Measurements from ENCODE around the gene DCX.

Gene DCX

DNA sequence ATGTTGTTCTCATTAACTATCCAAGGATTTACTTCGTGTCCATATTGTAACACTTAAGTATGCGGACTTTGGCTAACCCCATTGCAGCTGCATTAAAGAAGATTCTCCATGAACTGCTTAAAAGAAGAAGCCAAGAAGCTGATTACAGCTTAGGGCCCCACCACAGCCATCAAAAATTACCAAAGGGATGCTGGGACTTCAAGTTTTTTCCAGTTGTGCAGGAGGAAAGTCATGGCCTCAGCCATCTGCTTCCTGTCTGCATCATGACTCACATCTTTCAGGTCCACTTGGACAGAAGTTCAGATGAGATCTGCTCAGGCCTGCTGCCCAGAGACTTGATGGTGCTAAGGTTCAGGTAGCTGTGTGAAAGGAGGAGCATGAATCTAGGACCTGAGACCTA lies 102.9 kb downstream of the DCX start:
- no peak for DNase-seq (ENCODE audit: low read depth in 2 of 2)

DNA sequence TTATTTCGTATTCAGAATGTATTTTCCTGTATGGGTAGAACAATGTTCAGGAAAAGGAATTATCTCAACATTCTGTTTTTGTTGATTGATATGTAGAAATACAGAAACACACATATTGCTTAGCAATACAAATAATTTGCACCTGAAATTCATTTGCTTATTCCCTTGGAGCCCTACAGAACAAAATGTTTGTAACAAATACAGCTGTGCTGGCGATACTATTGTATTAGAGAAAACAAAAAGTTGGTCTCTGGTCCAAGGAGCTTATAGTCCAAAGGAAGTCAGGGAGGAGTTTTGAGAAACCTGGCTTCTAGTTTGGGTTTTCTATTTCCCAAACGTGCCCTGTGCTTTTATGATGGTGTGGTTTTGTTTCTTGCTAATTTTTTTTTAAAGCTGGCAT lies 104.0 kb downstream of the DCX start:
- no peak for DNase-seq (ENCODE audit: low read depth in 2 of 2)

DNA sequence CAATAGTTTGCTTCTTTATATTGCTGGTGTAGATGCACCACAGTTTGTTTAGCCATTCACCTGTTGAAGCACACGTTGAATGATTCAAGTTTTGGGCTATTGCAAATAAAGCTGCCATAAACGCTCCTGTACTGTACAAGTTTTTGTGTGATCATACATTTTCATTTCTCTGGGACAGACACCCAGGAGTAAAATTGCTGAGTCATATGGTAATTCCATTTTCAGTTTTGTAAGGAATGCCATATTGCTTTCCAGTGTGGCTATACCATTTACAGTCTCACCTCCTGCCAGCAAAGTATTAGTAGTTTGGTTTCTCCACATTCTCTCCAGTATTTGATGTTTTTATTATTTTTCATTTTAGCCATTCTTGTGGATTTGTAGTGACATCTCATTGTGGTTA lies 109.7 kb downstream of the DCX start:
- no peak for DNase-seq (ENCODE audit: low read depth in 2 of 2)

DNA sequence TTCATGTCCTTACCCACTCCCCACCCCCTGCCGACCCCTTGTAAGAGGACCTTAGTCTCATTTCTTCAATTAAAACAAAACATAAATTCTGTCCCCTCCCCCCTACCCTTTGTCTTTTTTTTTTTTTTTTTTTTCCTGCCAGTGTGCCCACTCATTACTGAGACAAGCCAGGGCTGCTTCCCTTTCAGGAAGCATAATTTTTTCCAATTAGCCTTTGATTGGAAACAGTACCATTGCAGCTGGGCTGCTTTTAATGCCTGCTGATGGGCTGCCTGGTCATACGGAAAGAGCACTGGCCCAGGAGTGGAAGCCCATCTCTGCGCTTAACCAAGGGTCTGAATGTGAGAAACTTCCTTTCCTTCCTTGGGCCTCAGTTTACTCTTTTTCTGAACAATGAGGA lies 123.2 kb downstream of the DCX start:
- DNase-seq (ENCODE audit: low read depth in 2 of 2) = no peak

DNA sequence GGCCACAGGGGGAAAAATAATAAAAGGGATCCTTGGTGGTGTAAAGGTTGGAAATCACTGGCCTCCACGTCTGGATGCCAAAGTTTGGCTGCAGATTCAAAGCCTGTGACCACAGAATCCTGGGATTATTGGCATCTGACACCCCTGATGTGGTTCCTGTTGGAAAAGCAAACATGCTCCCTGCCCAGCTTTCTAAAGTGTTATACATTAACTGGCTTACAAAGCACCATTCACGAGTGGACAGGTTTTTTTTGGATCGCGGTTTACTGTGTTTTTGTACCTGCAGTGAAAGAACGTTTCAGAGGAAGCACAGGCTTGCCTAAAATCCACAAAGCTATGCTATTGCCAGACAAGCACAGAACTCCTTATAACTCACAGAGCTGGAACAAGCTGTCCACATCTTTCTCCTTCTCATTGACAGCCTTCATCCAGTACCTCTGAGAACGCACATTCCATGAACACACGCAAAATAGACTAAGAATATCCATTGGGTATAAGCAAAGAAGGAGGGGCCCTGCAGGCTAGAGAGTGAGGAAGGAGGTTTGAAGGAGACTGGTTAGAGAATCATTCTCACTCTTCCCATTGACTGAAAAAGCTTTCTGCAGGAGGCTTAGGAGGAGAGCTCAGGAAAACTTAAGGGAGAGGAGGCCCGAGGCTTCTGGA lies 127.2 kb downstream of the DCX start:
- no peak for DNase-seq (ENCODE audit: low read depth in 2 of 2)

DNA sequence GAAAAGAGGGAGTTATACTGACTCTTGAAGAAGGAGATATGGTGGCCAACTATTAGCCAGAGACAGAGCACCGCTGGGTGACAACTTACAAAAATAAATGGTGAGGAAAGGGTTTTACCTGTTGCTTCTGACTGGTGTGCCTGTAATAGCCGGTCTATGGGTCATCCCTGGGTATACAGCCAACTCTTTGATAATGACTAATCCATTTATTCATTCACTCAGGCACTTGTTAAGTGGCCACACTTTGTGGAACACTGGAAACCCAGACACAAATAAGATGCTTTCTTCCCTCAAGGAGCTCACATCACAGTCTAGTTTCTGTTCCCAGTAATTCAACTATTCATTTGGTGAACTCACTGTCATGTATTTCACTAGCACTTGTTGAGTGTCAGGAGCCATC lies 128.5 kb downstream of the DCX start:
- DNase-seq (ENCODE audit: low read depth in 2 of 2) = no peak

DNA sequence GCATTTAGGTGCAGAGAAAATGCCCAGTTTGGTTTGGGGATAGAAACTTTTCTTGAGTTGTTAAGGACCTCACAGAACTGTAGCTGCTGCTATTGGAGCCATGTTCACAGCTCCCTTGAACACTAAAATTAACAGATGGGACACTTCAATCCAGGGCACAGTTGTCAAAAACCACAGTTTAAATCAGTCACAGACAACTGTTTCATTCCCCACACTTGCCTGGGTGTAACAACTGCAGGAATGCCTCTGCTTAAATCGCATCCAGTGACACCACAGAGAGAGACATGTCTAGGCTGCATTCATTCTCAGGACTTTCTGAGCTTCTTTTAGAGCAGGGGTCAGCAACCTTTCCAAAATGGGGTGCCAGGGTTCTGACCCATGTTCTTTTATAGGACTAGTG lies 129.0 kb downstream of the DCX start:
- no peak for DNase-seq (ENCODE audit: low read depth in 2 of 2)

DNA sequence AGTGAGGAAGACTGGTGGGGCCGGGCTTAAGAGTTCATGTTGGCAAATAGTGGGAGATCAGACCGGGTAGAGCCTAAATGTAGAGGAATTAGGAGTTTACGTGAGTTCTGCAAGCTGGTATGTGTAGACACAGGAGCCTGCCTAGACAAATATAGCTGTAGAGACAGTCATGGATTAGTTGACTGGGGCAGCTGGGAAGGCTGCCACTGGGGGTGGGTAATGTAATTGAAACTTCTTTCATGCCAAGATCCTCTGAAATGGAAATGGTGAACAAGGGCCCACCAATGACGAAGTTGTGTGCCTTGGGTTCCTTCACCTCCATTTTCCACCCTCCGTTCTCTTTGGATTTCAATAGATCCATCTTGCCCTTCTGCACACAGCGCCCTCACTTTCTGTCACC lies 129.9 kb downstream of the DCX start:
- DNase-seq (ENCODE audit: low read depth in 2 of 2) = no peak

DNA sequence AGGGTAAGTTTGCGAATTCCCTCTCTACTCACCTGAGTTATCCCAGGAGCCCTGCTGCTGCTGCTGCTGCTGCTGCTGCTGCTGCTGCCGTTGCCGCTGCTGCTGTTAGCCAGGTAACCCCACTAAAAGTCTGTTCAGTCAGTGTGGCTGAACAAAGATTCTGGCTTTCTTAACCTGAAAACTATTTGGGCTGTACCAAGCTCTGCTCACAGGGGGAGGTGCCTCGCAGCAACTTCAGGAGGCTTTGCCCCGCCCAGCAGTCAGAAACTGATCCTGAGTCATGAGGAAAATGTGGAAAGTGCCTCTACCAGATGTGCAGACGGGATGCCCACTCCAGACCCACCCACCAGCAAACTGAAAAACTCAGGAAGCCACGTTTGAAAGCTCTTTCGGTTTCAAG lies 141.7 kb downstream of the DCX start, which contains the start of gene CAPN6:
Gene CAPN6, minus strand, starts transcription at position 145 of the 400 bp plus-strand sequence. CDS start 6,547 bp downstream, outside the sequence.
- no peak for DNase-seq (ENCODE audit: low read depth in 2 of 2)

DNA sequence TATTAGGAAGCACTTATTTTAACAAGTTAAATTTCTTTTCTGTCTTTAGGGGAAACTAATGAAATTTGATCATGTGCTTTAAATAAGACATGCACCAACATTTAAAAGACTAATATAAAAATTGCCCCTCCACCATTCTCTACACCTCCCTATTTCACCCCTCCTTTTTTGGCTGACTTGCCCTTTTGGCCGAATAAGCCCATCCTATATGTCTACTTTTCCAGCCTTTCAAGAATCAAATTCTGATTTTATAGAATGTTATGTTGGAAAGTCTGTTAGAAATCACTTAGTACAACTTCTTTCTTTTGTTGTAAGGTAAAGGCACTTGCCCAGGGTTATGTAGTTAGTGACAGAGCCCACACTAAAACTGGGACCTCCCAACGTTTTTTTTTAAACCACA lies 143.5 kb downstream of the DCX start:
- DNase-seq (ENCODE audit: low read depth in 2 of 2) = no peak

DNA sequence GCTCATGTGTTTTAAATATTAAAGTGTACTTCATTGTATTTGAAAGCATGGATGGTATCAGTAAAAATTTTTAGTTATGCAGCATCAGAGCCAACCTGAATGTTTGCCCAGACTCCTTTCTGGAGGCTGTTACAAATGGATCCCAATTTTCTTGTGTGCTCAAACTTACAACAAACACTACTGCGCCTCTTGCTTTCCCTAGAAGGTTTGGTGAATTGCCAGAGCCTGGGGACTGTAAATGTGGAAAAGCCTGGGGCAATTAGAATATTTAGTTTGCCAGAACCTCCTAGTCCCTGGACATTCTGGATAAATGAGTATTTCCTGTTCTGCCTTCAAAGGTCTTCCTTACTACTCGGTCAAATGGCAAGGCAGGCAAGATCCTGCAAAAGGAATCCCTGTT lies 146.5 kb downstream of the DCX start:
- no peak for DNase-seq (ENCODE audit: low read depth in 2 of 2)

DNA sequence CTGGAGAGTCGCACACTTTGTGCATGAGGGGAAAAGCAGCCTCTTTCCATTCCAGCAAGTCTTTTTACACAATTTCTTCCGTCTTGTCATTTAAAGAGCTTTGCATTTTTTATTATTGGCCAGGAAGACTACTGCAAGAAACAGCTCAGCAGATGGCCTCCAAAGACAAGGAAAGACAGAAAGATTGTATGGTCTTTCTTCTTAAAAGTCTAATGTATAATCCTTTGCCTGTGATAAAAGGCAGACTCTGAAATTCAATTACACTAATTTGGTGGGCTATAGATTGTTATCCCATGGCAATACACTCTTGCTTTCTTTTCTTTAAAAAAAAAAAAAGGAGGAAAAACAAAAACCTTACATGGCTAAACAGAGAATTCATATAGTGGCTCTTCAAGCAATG lies 147.6 kb downstream of the DCX start:
- DNase-seq (ENCODE audit: low read depth in 2 of 2) = no peak

DNA sequence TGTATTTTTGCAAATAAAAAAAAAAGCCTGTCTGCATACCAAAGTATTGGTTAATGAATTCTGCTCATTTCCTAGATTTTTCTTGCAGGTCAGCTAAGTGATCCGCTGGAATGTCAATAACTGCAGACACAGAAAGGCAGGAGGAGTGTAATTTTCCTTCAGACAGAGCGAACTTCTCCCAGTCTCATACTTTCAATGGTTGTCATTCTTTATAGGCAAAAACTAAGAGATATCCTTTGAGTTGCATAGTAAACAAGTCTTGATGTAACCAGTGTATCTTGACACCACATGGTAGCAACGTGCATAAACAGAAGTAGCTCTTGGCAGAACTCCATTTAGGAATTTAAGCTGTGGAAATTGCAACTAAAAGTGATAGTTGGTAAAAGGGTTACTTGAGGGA lies 149.9 kb downstream of the DCX start:
- no peak for DNase-seq (ENCODE audit: low read depth in 2 of 2)

DNA sequence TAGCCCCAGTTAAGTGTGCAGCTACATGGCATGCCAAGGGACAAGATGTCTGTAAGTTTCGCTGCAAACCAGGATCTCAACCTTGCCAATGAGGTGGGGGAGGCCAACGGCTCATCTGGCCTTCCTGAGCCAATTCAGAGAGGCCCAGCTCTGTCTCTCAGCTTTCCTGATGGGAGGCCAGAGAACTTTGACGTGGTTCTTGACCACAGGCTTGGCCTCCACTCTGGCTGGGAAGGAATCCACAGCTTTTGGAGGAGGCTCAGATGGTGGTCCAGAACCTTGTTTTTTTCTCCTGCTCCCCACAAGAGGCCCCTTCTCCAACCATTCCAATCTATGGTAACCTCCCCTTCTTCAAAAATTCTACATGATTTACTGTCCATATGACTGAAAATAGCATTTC lies 151.5 kb downstream of the DCX start:
- DNase-seq (ENCODE audit: low read depth in 2 of 2) = no peak

DNA sequence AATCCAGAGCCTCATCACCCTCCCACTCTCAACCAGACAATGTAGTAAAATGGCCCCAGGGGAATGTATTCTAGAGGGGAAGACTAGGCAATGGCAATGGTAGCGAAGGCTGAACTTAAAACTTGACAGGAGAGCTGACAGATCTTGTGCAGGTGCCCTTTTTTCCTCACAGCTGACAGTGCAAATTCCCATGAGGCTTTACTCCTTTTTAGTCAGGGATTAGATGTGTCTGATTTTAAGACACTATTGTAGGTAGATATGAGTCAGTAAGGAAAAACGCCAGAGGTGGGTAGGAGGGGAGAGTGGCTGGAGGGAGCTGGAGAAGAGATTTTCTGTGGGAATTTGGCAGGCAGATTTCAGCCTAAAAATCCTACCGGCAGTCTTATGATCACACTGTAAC lies 152.4 kb downstream of the DCX start:
- no peak for DNase-seq (ENCODE audit: low read depth in 2 of 2)

DNA sequence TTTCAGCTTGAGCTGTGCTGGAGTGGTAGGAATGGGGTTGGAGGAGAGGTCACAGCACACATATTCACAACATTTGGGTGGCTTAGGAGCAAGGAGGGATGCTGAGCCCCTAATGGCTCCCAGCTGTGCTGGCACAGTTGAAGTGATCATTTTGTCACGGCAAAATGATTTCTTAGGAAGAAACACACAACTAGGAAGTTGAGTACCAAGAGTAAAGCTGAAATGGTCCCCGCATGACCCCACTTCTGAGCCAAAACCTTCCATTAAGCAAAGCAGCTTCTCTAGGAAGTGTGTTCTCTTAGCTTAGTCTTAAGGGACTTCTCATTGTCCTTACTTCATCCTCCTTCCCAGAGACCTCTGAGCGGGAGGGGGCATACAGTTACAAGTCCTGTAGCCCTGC lies 154.3 kb downstream of the DCX start:
- DNase-seq (ENCODE audit: low read depth in 2 of 2) = no peak

DNA sequence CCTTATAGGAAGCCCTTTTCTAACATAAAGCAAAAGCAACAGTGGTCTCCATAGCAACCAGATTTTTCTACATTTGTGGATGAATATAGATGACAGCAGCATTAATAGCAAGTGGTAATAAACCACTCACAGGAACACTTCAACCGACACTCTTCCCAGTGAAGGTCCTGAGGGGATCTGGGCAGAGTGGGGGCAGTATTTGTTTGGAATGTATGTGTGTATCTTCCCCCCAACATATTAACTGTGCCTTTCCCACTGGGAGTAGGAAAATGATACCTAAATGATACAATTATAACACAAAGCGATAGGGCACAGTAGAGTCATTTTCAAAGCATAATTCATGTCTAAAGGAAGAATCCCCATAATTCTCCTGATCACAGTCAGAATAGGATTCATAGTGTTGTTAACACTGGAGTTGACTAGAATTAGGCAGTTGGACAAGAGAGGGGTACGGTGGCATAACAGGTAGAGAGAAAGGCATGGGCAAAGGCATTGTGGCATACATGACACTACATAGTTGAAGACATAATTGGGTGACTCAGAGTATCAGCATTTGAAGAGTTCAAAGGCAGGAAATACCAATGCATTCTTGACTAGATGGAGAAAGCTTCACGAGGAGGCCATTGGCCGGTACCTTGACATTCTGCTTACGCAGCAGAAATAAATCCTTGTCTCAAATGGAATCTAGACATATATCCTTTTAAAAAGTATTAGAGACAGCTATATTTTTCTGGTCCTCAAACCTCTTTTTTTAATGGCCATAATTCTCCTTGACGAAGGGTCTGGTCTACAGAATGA lies 156.9 kb downstream of the DCX start:
- DNase-seq (ENCODE audit: low read depth in 2 of 2) = no peak

DNA sequence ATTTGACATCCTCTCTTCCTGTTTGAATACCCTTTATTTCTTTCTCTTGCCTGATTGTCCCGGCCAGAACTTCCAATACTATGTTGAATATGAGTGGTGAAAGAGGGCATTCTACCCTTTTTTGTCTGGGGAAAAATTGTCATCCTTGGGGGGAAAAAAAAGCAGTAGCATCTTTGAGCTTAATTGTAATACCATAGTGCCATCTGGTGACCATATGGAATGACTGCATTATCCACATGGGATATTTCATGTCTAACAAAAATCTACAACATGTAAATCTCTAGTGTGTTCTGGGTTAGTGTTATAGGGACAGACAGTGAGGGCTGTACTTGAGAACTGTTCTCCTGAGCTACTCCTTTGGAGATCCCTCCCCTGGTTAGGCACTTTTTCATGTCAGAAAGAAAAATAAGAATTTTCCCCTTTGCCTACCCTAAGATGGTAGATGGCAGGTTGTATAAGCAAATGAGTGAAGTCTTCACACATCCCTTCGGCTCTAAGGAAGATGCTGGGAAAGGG lies 167.7 kb downstream of the DCX start:
- DNase-seq (ENCODE audit: low read depth in 2 of 2) = peak in 1 of 2 experiments; percentile 1
